ENCODE results near the gene CSAD.

DNA sequence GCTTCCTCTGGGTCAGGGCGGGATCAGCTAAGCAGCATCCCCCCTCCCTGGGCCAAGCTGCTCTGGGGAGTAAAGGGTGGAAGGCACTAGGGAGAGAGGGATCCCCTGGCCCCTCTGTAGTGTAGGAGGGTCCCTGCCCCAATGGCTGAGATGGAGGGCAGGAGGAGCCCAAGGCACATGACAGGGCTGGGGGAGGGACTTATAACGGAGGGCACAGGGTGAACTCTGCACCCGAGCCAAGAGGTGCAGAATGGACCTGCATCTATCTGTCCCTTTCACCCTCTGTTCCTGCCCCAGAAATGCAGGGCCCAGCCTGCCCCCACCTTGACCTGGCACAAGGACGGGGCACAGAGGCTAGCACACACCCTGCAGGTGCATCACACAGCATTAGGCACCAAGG lies 30.1 kb upstream of the CSAD start:
- TF ChIP-seq ZC3H10 (CRISPR knock-in tag; IDR thresholded peaks at IDR 0.05) (no peak), RARB (CRISPR knock-in tag; IDR thresholded peaks at IDR 0.05) (no peak), PATZ1 (CRISPR knock-in tag; IDR thresholded peaks at IDR 0.05; ENCODE audit: borderline replicate concordance) (no peak), TCF4 (CRISPR knock-in tag; IDR thresholded peaks at IDR 0.05; ENCODE audit: borderline replicate concordance) (no peak), OSR1 (CRISPR knock-in tag; IDR thresholded peaks at IDR 0.05) (no peak), ZFP30 (CRISPR knock-in tag; IDR thresholded peaks at IDR 0.05) (no peak), POU6F1 (CRISPR knock-in tag; IDR thresholded peaks at IDR 0.05; ENCODE audit: borderline replicate concordance, low read depth) (no peak), CREB5 (CRISPR knock-in tag; IDR thresholded peaks at IDR 0.05; ENCODE audit: low read depth) (no peak), ZNF70 (CRISPR knock-in tag; IDR thresholded peaks at IDR 0.05) (no peak), ZFP3 (CRISPR knock-in tag; IDR thresholded peaks at IDR 0.05) (no peak), GLIS3 (CRISPR knock-in tag; IDR thresholded peaks at IDR 0.05) (no peak), BACH2 (CRISPR knock-in tag; IDR thresholded peaks at IDR 0.05; ENCODE audit: borderline replicate concordance) (no peak), ZNF8 (CRISPR knock-in tag; IDR thresholded peaks at IDR 0.05) (no peak)
- TF ChIP-seq, protein P1, sequence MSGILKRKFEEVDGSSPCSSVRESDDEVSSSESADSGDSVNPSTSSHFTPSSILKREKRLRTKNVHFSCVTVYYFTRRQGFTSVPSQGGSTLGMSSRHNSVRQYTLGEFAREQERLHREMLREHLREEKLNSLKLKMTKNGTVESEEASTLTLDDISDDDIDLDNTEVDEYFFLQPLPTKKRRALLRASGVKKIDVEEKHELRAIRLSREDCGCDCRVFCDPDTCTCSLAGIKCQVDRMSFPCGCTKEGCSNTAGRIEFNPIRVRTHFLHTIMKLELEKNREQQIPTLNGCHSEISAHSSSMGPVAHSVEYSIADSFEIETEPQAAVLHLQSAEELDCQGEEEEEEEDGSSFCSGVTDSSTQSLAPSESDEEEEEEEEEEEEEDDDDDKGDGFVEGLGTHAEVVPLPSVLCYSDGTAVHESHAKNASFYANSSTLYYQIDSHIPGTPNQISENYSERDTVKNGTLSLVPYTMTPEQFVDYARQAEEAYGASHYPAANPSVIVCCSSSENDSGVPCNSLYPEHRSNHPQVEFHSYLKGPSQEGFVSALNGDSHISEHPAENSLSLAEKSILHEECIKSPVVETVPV (CRISPR knock-in tag; IDR thresholded peaks at IDR 0.05): no peak

Data from SK-N-SH treated with all-trans-retinoic acid at 6 μM for 48 hours (cell line).